Trophoblast cell (in vitro differentiated cells and primary cell): Measurements from ENCODE around the gene KCNS1.

Source experiments
- DNase-seq, 2 donors: peaks; one replicate each; pipeline ENCODE4 v3.0.0-alpha.2; 2016
- H2AFZ ChIP-seq: 2 replicates; pipeline ENCODE4 v1.6.1; 2013; ENCODE audit warnings: low read length, moderate library complexity, mild to moderate bottlenecking; ENCODE audit not compliant: insufficient read depth, poor library complexity
- H2AK5ac ChIP-seq: 2 replicates; pipeline ENCODE4 v1.6.1; 2013; ENCODE audit warnings: mild to moderate bottlenecking, low read length
- H2BK120ac ChIP-seq: 2 replicates; pipeline ENCODE4 v1.6.1; 2013; ENCODE audit warnings: low read length, mild to moderate bottlenecking, moderate library complexity; ENCODE audit not compliant: insufficient read depth, poor library complexity
- H2BK12ac ChIP-seq: 2 replicates; pipeline ENCODE4 v1.6.1; 2013; ENCODE audit warnings: mild to moderate bottlenecking, low read length, moderate library complexity
- H2BK5ac ChIP-seq: 2 replicates; pipeline ENCODE4 v1.6.1; 2013; ENCODE audit warnings: low read length, low read depth, moderate library complexity, mild to moderate bottlenecking; ENCODE audit not compliant: poor library complexity
- H3K14ac ChIP-seq: 2 replicates; pipeline ENCODE4 v1.6.1; 2013; ENCODE audit warnings: mild to moderate bottlenecking, low read length
- H3K18ac ChIP-seq: 2 replicates; pipeline ENCODE4 v1.6.1; 2013; ENCODE audit warnings: mild to moderate bottlenecking, low read length
- H3K23ac ChIP-seq: 2 replicates; pipeline ENCODE4 v1.6.1; 2013; ENCODE audit warnings: low read length
- H3K27ac ChIP-seq: 2 replicates; pipeline ENCODE4 v1.5.1; 2013; ENCODE audit warnings: low read depth, mild to moderate bottlenecking, inconsistent platforms, low read length, moderate library complexity
- H3K27me3 ChIP-seq: 2 replicates; pipeline ENCODE4 v1.6.1; 2013; ENCODE audit warnings: inconsistent platforms, mild to moderate bottlenecking, low read length, moderate library complexity; ENCODE audit not compliant: insufficient read depth
- H3K36me3 ChIP-seq, 2 experiments: 1 replicate in 1 of 2; 2 replicates in 1 of 2; pipeline ENCODE4 v1.6.1; 2013; ENCODE audit warnings: low read length in 2 of 2, mild to moderate bottlenecking in 2 of 2, moderate library complexity in 1 of 2; ENCODE audit not compliant: insufficient read depth in 2 of 2, control insufficient read depth in 1 of 2
- H3K4ac ChIP-seq: 2 replicates; pipeline ENCODE4 v1.6.1; 2013; ENCODE audit warnings: low read depth, mild to moderate bottlenecking, low read length, moderate library complexity
- H3K4me1 ChIP-seq, 2 experiments: 1 replicate in 1 of 2; 2 replicates in 1 of 2; pipeline ENCODE4 v1.6.1; 2013; ENCODE audit warnings: low read length in 2 of 2, mild to moderate bottlenecking in 2 of 2, moderate library complexity in 1 of 2; ENCODE audit not compliant: insufficient read depth in 2 of 2, control insufficient read depth in 1 of 2
- H3K4me2 ChIP-seq: 2 replicates; pipeline ENCODE4 v1.6.1; 2013; ENCODE audit warnings: inconsistent platforms, mild to moderate bottlenecking, low read length, moderate library complexity
- H3K4me3 ChIP-seq: 2 replicates; pipeline ENCODE4 v1.5.1; 2013; ENCODE audit warnings: mild to moderate bottlenecking, low read depth, low read length, inconsistent platforms
- H3K79me1 ChIP-seq: one replicate; pipeline ENCODE4 v1.6.1; 2013; ENCODE audit warnings: low read length
- H3K79me2 ChIP-seq: 2 replicates; pipeline ENCODE4 v1.6.1; 2013; ENCODE audit warnings: low read length, mild to moderate bottlenecking; ENCODE audit not compliant: control insufficient read depth, insufficient read depth, poor library complexity
- H3K9ac ChIP-seq: 2 replicates; pipeline ENCODE4 v1.6.1; 2013; ENCODE audit warnings: mild to moderate bottlenecking, low read length
- H3K9me3 ChIP-seq: 2 replicates; pipeline ENCODE4 v1.6.1; 2013; ENCODE audit warnings: low read depth, mild to moderate bottlenecking, control low read depth, inconsistent platforms, low read length; ENCODE audit not compliant: insufficient read depth
- H4K12ac ChIP-seq: 2 replicates; pipeline ENCODE4 v1.6.1; 2013; ENCODE audit warnings: low read depth, mild to moderate bottlenecking, low read length, moderate library complexity
- H4K8ac ChIP-seq: 2 replicates; pipeline ENCODE4 v1.6.1; 2013; ENCODE audit warnings: low read depth, mild to moderate bottlenecking, low read length, moderate library complexity
- H4K91ac ChIP-seq: one replicate; pipeline ENCODE4 v1.6.1; 2013; ENCODE audit warnings: low read depth, mild to moderate bottlenecking, low read length, moderate library complexity
- WGBS: extraction: QIAGEN DNeasy Blood & Tissue Kit; methylation state at CpG from one replicate; pipeline ENCODE4 v1.1.7; 2013; ENCODE audit warnings: missing lambda C conversion rate; ENCODE audit not compliant: insufficient read length, insufficient coverage; ENCODE audit errors: extremely low coverage; 5-methylcytosine and 5-hydroxymethylcytosine counted together

The KCNS1 gene

GRCh38 chr20:45109634-45110033 lies 8.7 kb upstream of the KCNS1 start:
- no peaks in the 10 kb centered on the region for H3K36me3 ChIP-seq
- no peak overlapping the region for H3K4me3 ChIP-seq
- H3K4ac ChIP-seq: no peak overlapping the region
- H3K27me3 ChIP-seq: no peaks in the 10 kb centered on the region
- no peak overlapping the region for H2AFZ ChIP-seq
- H3K9me3 ChIP-seq: peaks cover 2% of the 10 kb centered on the region
- H3K79me1 ChIP-seq: no peaks in the 10 kb centered on the region
- no peak overlapping the region for H3K18ac ChIP-seq
- H2BK5ac ChIP-seq: no peak overlapping the region
- H4K12ac ChIP-seq: no peak overlapping the region
- no peak overlapping the region for H3K14ac ChIP-seq
- no peak overlapping the region for H3K23ac ChIP-seq
- no peak overlapping the region for H4K91ac ChIP-seq
- no peak overlapping the region for H3K9ac ChIP-seq
- no CpG with 5 or more reads among the region's 8 CpGs for WGBS
- no peak for DNase-seq
- no peak overlapping the region for H3K4me2 ChIP-seq
- no peak overlapping the region for H2BK120ac ChIP-seq
- no peak overlapping the region for H3K27ac ChIP-seq
- peaks cover 0 to 2% of the 10 kb centered on the region in 2 experiments for H3K4me1 ChIP-seq
- H4K8ac ChIP-seq: no peak overlapping the region
- no peak overlapping the region for H2BK12ac ChIP-seq
- no peak overlapping the region for H2AK5ac ChIP-seq
- no peaks in the 10 kb centered on the region for H3K79me2 ChIP-seq

- Histone ChIP-seq H4K8ac (no peak overlapping the region), H3K4ac (no peak overlapping the region), H3K79me2 (no peaks in the 10 kb centered on the region), H3K4me1 (peaks cover 0 to 10% of the 10 kb centered on the region in 2 experiments), H2AK5ac (no peak overlapping the region), H3K14ac (no peak overlapping the region), H2AFZ (no peak overlapping the region), H4K12ac (no peak overlapping the region), H3K9ac (no peak overlapping the region), H3K36me3 (no peaks in the 10 kb centered on the region), H3K79me1 (peaks cover 5% of the 10 kb centered on the region), H3K4me2 (no peak overlapping the region), H4K91ac (no peak overlapping the region), H3K23ac (no peak overlapping the region), H3K4me3 (no peak overlapping the region), H3K27me3 (no peaks in the 10 kb centered on the region), H2BK120ac (peak overlapping the region; percentile 13), H3K9me3 (peaks cover under 1% of the 10 kb centered on the region), H2BK12ac (no peak overlapping the region), H3K18ac (no peak overlapping the region), H3K27ac (peak overlapping the region; percentile 10), H2BK5ac (no peak overlapping the region)
- no CpG with 5 or more reads among the region's 2 CpGs for WGBS
- DNase-seq: no peak
Measured at GRCh38 chr20:45105317-45105716, 4.4 kb upstream of the KCNS1 start.

GRCh38 chr20:45104786-45105185 lies 3.9 kb upstream of the KCNS1 start:
- Histone ChIP-seq H3K4me1 (peaks cover 0 to 10% of the 10 kb centered on the region in 2 experiments), H2BK5ac (no peak overlapping the region), H2AFZ (no peak overlapping the region), H4K8ac (no peak overlapping the region), H3K23ac (no peak overlapping the region), H3K9me3 (no peaks in the 10 kb centered on the region), H3K36me3 (no peaks in the 10 kb centered on the region), H3K4ac (no peak overlapping the region), H3K4me3 (no peak overlapping the region), H3K9ac (no peak overlapping the region), H3K27me3 (no peaks in the 10 kb centered on the region), H3K4me2 (no peak overlapping the region), H2BK120ac (no peak overlapping the region), H2BK12ac (no peak overlapping the region), H4K12ac (no peak overlapping the region), H3K27ac (peak overlapping the region; percentile 10), H3K79me2 (no peaks in the 10 kb centered on the region), H3K18ac (no peak overlapping the region), H3K14ac (no peak overlapping the region), H4K91ac (no peak overlapping the region), H3K79me1 (peaks cover 5% of the 10 kb centered on the region), H2AK5ac (no peak overlapping the region)
- peak; percentile 83 to 85 for DNase-seq
- WGBS: no CpG with 5 or more reads among the region's 5 CpGs

GRCh38 chr20:45103072-45103471 lies 2.1 kb upstream of the KCNS1 start:
- Histone ChIP-seq H4K8ac (no peak overlapping the region), H4K91ac (no peak overlapping the region), H3K79me2 (no peaks in the 10 kb centered on the region), H3K4ac (no peak overlapping the region), H3K9me3 (peaks cover under 1% of the 10 kb centered on the region), H2BK120ac (no peak overlapping the region), H2BK12ac (peak overlapping the region; percentile 39), H3K4me1 (peaks cover 0 to 10% of the 10 kb centered on the region in 2 experiments), H3K36me3 (peaks cover 0 to 2% of the 10 kb centered on the region in 2 experiments), H3K27me3 (no peaks in the 10 kb centered on the region), H3K14ac (no peak overlapping the region), H2BK5ac (no peak overlapping the region), H3K9ac (no peak overlapping the region), H2AK5ac (no peak overlapping the region), H2AFZ (no peak overlapping the region), H3K4me2 (no peak overlapping the region), H3K18ac (no peak overlapping the region), H4K12ac (no peak overlapping the region), H3K27ac (no peak overlapping the region), H3K79me1 (peaks cover 5% of the 10 kb centered on the region), H3K4me3 (no peak overlapping the region), H3K23ac (no peak overlapping the region)
- no CpG with 5 or more reads among the region's 2 CpGs for WGBS
- DNase-seq: no peak
